Kidney (tissue), 14 donors: ENCODE results near the gene EPHA6. TPM values are rescaled to one million over a fixed set of nuclear protein-coding genes. Genes with fewer than 3 reads are reported as not detected.

Source experiments
- DNase-seq, 5 donors: peaks; one replicate each; pipeline ENCODE4 v3.0.0-alpha.2; 2013 to 2020
- FAIRE-seq: peaks from 2 replicates; lab custom pipeline; 2012; peaks lifted over from hg19 to GRCh38; lab: Jason Lieb, UNC
- H3K27ac ChIP-seq, 2 donors: one replicate each; pipeline ENCODE4 v1.7.0; 2013; ENCODE audit warnings: low read depth in 2 of 2, low read length in 2 of 2, inconsistent platforms in 1 of 2
- H3K27me3 ChIP-seq: one replicate; pipeline ENCODE4 v1.7.1; 2013; ENCODE audit warnings: low read length, inconsistent platforms; ENCODE audit not compliant: control insufficient read depth, insufficient read depth
- H3K36me3 ChIP-seq, 3 donors: one replicate each; pipeline versions ENCODE4 v1.7.0 to v1.7.1; 2013; ENCODE audit warnings: low read length in 3 of 3, control low read depth in 1 of 3, inconsistent platforms in 1 of 3; ENCODE audit not compliant: insufficient read depth in 3 of 3, control insufficient read depth in 2 of 3
- H3K4me1 ChIP-seq, 3 donors: one replicate each; pipeline versions ENCODE4 v1.7.0 to v1.7.1; 2013; ENCODE audit warnings: low read length in 3 of 3, inconsistent platforms in 1 of 3, low read depth in 1 of 3; ENCODE audit not compliant: control insufficient read depth in 2 of 3, insufficient read depth in 2 of 3
- H3K4me3 ChIP-seq, 3 donors: one replicate each; pipeline versions ENCODE4 v1.7.0 to v1.8.1; 2013; ENCODE audit warnings: low read length in 3 of 3, control low read depth in 1 of 3, inconsistent platforms in 1 of 3
- H3K9ac ChIP-seq, 3 donors: one replicate each; pipeline versions ENCODE4 v1.7.0 to v1.7.1; 2013; ENCODE audit warnings: low read length in 3 of 3, control low read depth in 1 of 3, inconsistent platforms in 1 of 3
- H3K9me3 ChIP-seq, 3 donors: one replicate each; pipeline versions ENCODE4 v1.7.0 to v1.7.1; 2013; ENCODE audit warnings: low read length in 3 of 3, control low read depth in 1 of 3, inconsistent platforms in 1 of 3; ENCODE audit not compliant: control insufficient read depth in 2 of 3, insufficient read depth in 1 of 3
- CTCF ChIP-seq: IDR thresholded peaks from 3 replicates; pipeline ENCODE4 v1.5.1; 2012; ENCODE audit warnings: mild to moderate bottlenecking, moderate library complexity, borderline replicate concordance; ENCODE audit not compliant: insufficient read depth; ENCODE audit errors: extremely low read depth
- intact Hi-C: fragments of 100-400 bp; cut with DNase I; formaldehyde crosslinking; loops from one replicate; pipeline ENCODE4 v1.11.1; 2022
- polyA plus RNA-seq: library from polyadenylated mRNA; stranded (reverse); fragments of 350-450 nt; fragmentation: Illumina TruSeq; extraction: RNeasy Lipid Tissue Mini Kit (QIAGEN cat#74804); gene quantifications from one replicate; pipeline ENCODE4 v1.2.3, GENCODE V29; 2014; ENCODE audit warnings: low read depth, low replicate concordance; ENCODE audit not compliant: insufficient read depth
- total RNA-seq: library from RNA; stranded (reverse); fragmentation: NEBNext Ultra II Directional; extraction: Animal tissue kit (Norgen Biotek cat#: 25700); gene quantifications from one replicate; pipeline ENCODE4 v1.2.1, GENCODE V29; 2021
- donor health status: control.
- donor health status: control.
- donor health status: control.
- donor health status: control.
- donor health status: control.
- donor health status: DM: yes; HTN: yes; CAD: no.
- donor health status: Normal renal cell carcinoma (clear cell type).

Gene EPHA6
- total and polyA plus RNA-seq, 2 donors from 2014 or later: 0.66 TPM; not detected in 1

GRCh38 chr3:96996009-96996408, 181.6 kb downstream of the EPHA6 start:
- FAIRE-seq (no peak), DNase-seq (no peak)
- Histone ChIP-seq H3K27ac (no peak overlapping the region), H3K9me3 (no peaks in the 10 kb centered on the region), H3K4me3 (no peak overlapping the region), H3K4me1 (no peaks in the 10 kb centered on the region), H3K36me3 (no peaks in the 10 kb centered on the region), H3K27me3 (no peaks in the 10 kb centered on the region), H3K9ac (no peak overlapping the region)
- TF ChIP-seq CTCF: no peak
- intact Hi-C loops: no loop called here

GRCh38 chr3:97001611-97002010, 187.2 kb downstream of the EPHA6 start:
- H3K9me3 ChIP-seq: no peaks in the 10 kb centered on the region
- no peak for DNase-seq
- no peak for TF ChIP-seq CTCF
- H3K4me3 ChIP-seq: no peak overlapping the region
- no peak overlapping the region for H3K9ac ChIP-seq
- H3K27ac ChIP-seq: no peak overlapping the region
- no peaks in the 10 kb centered on the region for H3K36me3 ChIP-seq
- no peaks in the 10 kb centered on the region for H3K27me3 ChIP-seq
- no peaks in the 10 kb centered on the region for H3K4me1 ChIP-seq
- intact Hi-C loops: no loop called here
- no peak for FAIRE-seq

DNA sequence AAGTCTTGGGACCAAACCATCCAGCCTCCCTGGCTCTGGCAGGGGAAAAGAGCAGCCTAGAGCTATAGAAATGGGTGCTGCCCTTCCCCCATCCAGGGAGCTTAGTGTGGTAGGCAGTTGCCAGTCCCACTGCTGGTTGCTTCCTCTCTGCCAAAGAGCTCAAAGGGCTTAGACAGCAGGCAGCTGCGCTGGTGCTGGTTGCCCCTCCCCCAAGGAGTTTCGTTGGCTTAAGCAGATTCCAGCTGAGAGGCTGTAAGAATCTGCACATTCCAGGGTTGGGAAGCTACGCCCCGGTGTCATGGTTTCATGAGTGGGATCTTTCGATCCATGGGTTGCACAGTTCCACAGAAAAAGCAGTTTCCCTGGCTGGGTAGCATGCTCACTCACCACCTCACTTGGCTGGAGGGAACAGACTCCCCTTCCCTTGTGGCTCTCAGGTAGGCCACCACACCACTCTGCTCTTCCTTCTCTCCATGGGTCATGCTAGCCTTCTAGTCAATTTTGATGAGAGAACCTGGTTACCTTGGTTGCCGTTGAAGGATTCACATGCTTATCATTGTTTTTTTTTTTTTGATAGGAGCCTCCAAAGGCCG, 195.1 kb downstream of the EPHA6 start:
- intact Hi-C loops: no loop called here
- Histone ChIP-seq H3K27ac (no peak overlapping the region), H3K36me3 (no peaks in the 10 kb centered on the region), H3K4me1 (no peaks in the 10 kb centered on the region), H3K9me3 (no peaks in the 10 kb centered on the region), H3K9ac (no peak overlapping the region), H3K27me3 (no peaks in the 10 kb centered on the region), H3K4me3 (no peak overlapping the region)
- no peak for TF ChIP-seq CTCF
- DNase-seq: no peak
- no peak for FAIRE-seq
